ENCODE results near the gene NDUFV1.
"Not testable (repeated sequence)": the region's sequence is repeated elsewhere in the genome, so short reads cannot be mapped to it uniquely, and the experiment has no call there.

NDUFV1 gene

DNA sequence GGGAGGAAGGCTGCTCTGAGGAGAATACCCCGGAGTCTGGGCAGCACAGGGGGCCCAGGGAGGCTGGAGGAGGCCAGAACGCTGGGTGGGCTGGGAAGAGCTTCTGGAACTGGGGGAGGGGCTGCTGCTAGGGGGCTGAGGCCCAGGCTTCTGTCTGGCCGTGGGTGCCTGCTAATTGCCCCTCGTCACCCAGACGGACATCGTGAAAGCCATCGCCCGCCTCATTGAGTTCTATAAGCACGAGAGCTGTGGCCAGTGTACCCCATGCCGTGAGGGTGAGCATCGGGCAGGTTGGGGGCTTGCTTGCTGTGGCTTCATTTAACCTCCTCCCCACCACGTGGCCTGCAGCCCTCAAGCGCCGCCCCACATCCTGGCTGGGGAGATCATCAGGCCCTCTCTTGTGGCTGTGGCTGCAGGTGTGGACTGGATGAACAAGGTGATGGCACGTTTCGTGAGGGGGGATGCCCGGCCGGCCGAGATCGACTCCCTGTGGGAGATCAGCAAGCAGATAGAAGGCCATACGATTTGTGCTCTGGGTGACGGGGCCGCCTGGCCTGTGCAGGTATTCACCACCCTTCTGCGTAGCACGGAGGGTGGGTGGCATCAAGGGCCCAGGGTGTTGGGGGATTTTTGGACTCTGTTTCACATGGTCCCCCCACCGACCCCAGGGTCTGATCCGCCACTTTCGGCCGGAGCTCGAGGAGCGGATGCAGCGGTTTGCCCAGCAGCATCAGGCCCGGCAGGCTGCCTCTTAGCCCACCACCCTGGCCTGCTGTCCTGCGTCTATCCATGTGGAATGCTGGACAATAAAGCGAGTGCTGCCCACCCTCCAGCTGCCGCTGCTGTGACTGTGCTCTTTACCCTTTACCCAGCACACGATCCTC is 5.2 kb downstream of the NDUFV1 start:
- no peak for DNase-seq

DNA sequence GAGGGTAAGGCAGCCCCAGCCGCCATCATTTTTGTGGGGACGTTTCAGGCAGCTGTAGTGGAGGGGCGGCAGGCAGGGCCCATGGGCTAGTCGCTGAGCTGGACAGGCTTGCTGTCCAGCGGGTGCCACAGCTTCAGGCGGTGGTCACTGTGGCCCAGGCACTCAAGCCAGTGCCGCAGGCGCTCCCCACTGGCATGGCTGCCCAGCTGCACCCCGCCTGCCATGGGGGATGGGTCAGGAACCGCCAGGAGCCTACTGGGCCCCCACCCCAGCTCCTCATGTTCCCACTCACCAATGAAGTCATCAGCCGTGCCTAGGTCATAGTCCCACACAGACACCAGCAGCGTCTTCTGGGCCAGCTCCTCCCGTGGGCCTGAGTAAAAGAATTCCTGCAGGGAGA is 6.0 kb downstream of the NDUFV1 start:
- DNase-seq = no peak

DNA sequence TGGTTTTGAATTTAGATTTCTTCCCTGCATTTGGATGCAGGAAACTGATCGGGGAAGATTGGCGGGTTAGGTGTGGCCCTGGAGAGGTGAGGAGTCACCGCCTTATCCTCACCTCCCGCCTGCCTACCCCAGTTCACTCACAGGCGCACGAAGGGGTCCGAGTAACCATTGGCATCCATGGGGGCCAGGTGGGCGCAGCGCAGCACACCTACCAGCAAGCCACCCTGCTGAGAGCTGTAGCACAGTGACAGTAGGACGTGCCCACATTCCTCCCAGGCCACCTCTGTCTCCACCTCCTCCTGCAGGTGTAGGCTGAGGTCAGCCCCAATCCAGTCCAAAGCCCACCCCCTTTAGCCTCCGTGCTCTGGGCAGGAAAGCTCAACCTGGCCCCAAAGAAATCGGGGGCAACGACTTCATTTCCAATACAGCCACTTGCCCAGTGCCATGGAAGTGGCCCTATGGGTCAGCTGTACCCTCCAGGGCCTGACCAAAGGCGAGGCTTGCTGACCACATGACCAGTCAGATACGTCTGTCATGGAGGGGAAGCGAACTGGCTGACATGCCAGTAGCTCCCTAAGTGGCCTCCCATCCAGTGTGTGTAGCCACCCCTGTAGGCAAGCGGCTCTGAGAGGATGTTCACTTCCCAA is 6.7 kb downstream of the NDUFV1 start:
- no peak for DNase-seq

DNA sequence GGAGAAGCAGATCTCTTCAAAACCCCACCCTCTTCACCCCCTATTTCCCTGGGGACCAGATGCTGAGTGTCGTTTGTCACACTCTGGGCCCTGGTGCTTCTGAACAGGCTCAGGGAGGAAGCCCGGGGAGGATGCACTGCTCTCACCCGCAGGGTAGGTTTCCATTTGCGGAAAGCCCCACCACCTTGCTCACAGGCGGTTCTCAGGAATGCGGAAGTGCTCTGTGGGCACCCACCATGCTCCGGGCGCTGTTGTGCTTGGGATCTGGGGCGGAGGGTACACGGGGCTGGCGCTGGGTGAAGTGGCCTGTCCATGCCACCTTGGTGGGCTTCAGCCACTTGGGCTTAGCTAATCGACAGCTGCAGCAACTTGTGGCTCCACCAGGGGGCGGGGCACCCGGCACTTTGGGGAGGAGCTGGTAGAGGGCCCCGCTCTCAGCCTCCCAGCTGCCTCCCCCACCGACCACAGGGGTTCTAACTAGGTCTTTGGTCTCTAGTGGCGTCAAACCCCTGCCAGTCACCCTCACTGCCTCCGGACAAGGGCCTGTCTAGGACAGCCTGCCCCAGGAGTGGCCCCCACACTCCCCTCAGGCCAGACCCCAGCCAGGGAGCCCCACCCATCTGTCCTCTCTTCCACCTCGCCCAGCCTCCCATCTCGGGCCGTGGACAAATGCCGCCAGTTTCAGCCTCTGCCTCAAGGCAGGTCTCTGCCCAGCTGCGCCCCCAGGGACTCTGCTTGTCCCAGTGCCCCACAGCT is 7.4 kb downstream of the NDUFV1 start:
- DNase-seq = peak; percentile 82

DNA sequence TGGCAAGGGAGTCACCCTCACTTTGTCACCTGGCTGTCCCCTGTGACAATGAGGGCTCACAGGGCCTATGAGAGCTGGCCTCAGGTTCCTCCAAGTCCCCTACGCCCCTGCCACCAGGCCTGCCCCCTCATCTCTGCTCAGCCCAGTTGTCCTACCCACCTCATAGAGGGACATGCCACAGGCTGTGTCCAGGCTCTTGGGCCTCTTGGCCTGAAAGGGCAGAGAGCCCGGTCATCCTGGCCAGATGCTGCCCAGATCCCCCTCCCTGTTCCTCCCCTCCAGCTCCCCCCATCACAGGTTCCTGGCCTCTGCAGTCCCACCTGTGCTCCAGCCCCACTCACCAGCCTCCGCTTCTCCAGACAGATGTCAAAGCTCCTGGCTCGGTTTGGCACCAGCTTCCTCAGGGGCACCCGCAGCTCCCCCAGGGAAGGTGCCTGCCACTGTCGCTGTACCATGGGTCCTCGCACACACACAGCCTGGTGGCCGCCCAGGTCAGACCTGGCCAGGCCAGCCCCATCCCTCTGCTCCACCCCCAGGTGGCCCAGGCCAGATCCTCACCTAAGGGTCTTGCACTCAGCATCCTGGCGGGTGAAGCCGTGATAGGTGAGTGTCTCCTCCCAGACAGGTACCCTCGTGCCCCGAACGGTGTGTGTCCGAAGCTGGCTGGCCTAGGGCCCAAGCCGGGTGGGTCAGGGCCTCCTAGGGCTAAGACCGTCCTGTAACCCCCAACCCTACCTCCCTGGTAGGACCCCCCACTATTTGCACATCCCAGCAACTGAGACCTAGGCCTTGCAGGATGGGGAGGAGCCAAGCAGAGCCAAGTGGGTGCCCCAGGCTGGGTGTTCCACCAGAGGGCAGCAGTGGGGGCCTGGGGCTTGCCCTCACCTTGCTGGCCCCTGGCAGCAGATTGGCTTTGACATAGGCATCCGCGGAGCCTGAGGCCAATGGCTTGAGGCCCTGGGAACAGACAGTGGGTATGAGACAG is 8.3 kb downstream of the NDUFV1 start:
- DNase-seq = peak; percentile 58

DNA sequence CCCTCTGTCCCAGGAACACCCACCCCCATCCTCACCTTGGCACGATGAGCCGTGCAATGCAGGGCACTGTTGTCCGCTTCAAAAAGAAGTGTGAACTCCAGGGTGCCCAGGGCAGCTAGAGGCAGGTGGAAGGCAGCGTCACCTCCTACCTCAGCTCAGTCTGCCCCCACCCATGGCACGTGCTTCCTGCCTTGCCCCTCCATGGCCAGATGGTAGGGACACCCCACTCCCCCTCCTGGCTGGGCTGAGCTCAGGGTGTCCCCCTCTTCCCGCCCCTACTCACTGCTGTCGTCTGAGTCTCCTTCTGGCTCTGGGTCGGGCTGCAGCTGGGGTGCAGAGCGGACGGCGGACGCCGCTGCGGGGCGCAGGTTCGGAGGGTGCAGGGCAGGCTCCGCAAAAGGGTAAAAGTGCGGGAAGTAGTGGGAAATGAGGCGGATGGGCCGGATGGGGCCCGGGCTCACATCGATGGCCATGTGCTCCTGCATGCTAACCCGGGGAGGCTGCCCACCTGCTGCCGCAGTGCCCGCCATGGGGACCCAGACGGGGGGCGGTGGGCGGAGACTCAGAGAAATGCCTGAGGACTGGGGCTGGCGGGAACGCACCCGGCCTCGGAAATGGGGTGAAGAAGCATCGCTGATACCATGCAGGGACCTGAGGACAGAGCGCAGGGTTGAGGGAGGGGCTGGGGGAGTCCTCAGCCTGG is 9.1 kb downstream of the NDUFV1 start:
- DNase-seq = no peak

DNA sequence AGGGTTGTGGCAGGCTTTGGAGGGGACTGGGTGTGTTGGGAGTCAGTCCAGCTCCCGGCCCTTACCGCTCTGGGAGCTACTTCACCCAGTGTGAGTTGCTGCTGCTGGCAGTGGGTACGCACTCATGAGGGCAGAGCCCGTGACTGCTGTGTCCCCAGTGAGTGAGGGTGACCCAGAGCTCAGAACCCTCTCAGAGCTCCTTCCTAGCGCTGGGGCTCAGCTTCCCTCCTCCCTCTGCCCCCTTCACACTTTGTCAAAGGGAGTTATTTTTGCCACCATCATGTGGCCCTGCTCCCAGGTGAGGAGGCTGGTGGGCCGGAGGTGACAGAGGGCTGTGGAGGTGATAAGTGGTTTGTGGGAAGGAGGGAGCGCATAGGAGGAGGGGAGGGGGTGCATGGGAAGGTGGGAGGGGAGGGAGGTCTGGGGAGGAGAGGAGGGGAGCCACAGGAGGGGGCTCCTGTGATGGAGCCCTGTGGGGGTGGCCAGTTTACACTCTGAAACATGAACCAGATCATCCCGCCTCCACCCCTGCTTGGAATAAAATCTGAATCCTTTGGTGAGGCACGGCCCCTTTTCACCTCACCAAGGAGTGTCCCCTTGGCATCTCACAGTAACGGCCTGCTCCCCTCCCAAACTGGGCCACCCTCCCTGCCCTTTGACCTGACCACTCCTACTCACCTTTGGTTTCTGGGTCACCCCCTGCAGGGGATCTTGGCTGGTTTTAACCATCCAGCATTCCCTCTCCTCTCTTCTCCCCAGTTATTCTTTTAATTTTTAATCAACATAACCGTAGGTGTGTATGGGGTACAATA is 9.9 kb downstream of the NDUFV1 start:
- DNase-seq = no peak

DNA sequence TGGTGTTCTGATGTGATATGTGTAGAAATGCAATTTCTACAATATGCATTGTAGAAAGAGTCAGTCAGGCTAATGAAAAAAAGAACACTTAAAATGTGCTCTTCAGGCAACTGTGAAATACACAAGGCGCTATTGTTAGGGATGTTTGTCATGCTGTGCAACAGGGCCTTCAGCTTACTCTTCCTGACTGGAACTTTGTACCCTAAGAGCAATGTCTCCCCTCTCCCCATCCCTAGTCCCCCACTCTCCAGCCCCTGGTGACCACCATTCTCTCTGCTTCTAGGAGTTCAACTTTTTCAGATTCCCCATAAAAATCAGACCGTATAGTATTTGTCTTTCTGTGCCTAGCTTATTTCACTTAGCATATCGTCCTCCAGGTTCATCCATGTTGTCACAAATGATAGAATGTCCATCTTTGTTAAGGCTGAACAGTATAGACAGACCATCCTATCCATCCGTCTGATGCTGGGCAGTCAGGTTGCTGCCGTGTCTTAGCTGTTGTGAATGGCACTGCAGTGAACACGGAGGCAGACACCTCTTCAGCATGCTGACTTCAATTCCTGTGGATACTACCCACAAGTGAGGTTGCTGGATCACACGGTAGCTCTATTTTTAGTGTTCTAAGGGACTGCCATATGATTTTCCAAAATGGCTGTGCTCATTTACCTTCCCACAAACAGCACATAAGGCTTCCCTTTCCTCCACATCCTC is 10.7 kb downstream of the NDUFV1 start:
- DNase-seq = no peak

DNA sequence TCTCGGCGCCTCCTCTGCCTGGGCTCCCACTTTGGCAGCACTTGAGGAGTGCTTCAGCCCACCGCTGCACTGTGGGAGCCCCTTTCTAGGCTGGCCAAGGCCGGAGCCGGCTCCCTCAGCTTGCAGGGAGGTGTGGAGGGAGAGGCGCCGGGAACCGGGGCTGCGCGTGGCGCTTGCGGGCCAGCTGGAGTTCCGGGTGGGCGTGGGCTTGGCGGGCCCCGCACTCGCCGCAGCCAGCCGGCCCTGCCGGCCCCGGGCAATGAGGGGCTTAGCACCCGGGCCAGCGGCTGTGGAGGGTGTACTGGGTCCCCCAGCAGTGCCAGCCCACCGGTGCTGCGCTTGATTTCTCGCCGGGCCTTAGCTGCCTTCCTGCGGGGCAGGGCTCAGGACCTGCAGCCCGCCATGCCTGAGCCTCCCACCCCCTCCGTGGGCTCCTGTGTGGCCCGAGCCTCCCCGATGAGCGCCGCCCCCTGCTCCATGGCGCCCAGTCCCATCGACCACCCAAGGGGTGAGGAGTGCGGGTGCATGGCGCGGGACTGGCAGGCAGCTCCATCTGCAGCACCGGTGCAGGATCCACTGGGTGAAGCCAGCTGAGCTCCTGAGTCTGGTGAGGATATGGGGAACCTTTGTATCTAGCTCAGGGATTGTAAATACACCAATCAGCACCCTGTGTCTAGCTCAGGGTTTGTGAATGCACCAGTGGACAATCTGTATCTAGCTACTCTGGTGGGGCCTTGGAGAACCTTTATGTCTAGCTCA is 12.3 kb downstream of the NDUFV1 start:
- DNase-seq = not testable (repeated sequence)

DNA sequence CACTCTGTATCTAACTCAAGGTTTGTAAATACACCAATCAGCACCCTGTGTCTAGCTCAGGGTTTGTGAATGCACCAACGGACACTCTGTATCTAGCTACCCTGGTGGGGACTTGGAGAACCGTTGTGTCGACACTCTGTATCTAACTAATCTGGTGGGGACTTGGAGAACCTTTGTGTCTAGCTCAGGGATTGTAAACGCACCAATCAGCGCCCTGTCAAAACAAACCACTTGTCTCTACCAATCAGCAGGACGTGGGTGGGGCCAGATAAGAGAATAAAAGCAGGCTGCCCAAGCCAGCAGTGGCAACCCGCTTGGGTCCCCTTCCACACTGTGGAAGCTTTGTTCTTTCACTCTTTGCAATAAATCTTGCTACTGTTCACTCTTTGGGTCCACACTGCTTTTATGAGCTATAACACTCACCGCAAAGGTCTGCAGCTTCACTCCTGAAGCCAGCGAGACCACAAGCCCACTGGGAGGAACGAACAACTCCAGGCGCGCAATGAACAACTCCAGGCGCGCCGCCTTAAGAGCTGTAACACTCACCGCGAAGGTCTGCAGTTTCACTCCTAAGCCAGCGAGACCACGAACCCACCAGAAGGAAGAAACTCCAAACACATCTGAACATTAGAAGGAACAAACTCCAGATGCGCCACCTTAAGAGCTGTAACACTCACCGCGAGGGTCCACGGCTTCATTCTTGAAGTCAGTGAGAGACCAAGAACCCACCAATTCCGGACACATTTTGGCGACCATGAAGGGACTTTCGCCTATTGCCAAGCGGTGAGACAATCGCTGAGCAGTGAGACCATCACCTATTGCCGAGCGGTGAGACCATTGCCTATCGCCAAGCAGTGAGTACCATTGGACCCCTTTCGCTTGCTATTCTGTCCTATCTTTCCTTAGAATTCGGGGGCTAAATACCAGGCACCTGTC is 13.2 kb downstream of the NDUFV1 start:
- not testable (repeated sequence) for DNase-seq

DNA sequence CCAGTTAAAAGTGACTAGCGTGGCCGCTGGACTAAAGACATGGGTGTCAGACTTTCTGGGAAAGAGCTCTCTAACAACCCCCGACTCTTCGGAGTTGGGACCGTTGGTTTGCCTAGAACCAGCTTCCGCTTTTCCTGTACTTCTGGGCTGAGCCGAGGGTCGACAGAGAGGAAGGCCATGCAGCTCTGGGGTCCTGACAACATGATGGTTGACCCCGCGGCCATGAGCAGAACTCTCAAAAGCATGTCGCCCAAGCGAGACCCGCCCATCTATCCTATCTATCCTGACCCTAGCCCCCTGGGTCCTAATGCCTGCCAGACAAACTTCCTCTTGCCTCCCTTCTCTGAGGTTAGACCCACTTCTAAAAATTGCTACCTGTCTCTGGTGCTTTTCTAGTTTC is 13.9 kb downstream of the NDUFV1 start:
- not testable (repeated sequence) for DNase-seq

DNA sequence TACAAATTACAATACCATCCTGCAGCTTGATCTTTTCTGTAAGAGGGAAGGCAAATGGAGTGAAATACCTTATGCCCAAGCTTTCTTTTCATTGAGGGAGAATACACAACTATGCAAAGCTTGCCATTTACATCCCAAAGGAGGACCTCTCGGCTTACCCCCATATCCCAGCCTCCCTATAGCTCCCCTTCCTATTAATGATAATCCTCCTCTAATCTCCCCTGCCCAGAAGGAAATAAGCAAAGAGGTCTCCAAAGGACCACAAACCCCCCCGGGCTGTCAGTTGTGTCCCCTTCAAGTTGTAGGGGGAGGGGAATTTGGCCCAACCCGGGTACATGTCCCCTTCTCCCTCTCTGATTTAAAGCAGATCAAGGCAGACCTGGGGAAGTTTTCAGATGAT is 15.2 kb downstream of the NDUFV1 start:
- not testable (repeated sequence) for DNase-seq

DNA sequence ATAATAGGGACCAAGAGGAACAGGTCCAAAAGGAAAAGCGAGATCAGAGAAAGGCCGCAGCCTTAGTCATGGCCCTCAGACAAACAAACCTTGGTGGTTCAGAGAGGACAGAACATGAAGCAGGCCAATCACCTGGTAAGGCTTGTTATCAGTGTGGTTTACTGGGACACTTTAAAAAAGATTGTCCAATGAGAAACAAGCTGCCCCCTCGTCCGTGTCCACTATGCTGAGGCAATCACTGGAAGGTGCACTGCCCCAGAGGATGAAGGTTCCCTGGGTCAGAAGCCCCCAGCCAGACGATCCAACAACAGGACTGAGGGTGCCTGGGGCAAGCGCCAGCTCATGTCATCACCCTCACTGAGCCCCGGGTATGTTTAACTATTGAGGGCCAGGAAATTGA is 16.2 kb downstream of the NDUFV1 start:
- DNase-seq = not testable (repeated sequence)

DNA sequence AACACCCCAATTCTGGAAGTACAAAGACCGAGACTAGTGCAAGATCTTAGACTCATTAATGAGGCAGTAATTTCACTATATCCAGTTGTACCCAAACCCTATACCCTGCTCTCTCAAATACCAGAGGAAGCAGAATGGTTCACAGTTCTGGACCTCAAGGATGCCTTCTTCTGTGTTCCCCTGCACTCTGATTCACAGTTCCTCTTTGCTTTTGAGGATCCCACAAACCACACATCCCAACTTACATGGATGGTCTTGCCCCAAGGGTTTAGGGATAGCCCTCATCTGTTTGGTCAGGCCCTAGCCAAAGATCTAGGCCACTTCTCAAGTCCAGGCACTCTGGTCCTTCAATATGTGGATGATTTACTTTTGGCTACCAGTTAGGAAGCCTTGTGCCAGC is 17.1 kb downstream of the NDUFV1 start:
- DNase-seq = not testable (repeated sequence)

DNA sequence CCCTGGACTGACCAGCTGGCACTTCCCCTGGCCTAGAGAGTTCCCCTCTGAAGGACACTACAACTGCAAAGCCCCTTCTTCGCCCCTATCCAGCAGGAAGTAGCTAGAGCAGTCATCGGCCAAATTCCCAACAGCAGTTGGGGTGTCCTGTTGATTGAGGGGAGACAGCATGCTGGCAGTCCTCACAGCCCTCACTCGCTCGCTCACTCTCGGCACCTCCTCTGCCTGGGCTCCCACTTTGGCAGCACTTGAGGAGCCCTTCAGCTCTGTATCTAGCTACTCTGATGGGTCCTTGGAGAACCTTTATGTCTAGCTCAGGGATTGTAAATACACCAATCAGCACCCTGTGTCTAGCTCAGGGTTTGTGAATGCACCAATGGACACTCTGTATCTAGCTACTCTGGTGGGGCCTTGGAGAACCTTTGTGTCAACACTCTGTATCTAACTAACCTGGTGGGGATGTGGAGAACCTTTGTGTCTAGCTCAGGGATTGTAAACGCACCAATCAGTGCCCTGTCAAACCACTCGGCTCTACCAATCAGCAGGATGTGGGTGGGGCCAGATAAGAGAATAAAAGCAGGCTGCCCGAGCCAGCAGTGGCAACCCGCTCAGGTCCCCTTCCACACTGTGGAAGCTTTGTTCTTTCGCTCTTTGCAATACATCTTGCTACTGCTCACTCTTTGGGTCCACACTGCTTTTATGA is 19.5 kb downstream of the NDUFV1 start:
- not testable (repeated sequence) for DNase-seq

DNA sequence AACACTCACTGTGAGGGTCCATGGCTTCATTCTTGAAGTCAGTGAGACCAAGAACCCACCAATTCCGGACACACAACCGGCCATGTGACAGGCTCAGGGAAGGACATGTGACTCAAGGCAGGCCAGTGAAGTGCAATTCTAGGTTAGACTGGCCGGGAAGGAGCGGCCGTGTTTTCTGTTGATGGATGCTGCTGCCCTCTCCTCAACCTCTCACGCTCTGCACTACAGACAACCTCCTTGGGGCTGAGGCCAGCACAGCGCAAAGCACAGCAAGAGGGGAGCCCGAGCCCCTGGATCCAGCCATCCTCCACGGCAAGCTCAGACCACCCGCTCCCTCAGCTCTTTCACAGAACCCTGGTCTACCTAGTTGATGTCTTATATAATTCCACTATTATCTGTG is 20.2 kb downstream of the NDUFV1 start:
- no peak for DNase-seq

DNA sequence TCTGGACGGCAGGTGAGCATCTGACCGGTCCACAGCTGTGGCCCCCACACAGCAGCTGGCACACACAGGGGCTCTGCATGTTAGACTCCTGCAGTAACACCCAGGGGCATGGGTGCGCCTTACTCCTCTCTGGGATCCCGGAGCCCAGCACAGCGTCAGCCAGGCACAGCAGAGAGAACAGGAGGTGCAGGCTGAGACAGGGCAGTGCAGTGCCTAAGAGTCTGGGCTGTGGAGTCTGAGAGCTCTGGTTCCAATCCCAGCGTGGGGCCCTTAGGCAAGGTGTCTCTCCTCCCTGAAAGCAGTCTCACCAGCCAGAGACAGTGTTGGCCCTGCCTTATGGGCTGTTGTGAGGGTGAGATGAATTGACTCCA is 20.7 kb downstream of the NDUFV1 start:
- no peak for DNase-seq
